ENCODE data around the gene TBX2. TPM values are rescaled to one million over a fixed set of nuclear protein-coding genes. Genes with fewer than 3 reads are reported as not detected.
"Not testable (repeated sequence)": the region's sequence is repeated elsewhere in the genome, so short reads cannot be mapped to it uniquely, and the experiment has no call there.

The TBX2 gene
- total and polyA plus RNA-seq, 2 of the 4 experiments (the other 2 are of a cell fraction) = 20.1 to 64.1 TPM

DNA sequence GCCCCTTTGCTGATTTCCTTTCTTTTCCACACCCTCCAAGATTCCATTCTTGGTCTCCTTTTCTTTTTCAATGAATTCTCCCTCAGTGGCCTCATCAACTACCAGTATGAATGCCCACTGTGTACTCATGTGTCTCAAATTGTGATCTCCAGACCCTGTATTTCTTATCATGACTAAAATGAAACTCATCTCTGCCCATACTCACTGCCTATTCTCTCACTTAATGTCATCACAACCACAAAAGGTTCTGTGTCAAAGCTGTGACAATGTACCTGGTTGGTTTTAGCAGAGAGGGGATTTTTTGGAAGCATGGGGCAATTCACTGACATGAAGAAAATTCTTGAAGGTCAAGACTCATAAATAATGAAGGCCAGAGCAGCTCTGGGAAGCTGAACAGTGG is 41.1 kb downstream of the TBX2 start:
- Histone ChIP-seq H3K56ac (ENCODE audit: extremely low read depth, insufficient read depth, low read length) (no peak overlapping the region), H3K9me3 (ENCODE audit: control insufficient read depth, insufficient read depth, low read length) (peaks cover 12% of the 10 kb centered on the region), H3K9me1 (ENCODE audit: insufficient read depth, low read length) (0 out of 2 replicates have a peak, but pooled peaks cover 3% of the 10 kb centered on the region), H3K4ac (ENCODE audit: low read depth, low read length) (no peak overlapping the region), H3K79me1 (ENCODE audit: low read depth in 1 of 2, low read length in 2 of 2) (no peaks in the 10 kb centered on the region), H3K4me2 (ENCODE audit: low read depth, low read length) (no peak overlapping the region), H4K8ac (ENCODE audit: low read depth in 2 of 2, low read length in 2 of 2) (no peak overlapping the region), H2BK20ac (ENCODE audit: low read depth, low read length) (no peak overlapping the region), H3K36me3 (ENCODE audit: control insufficient read depth, insufficient read depth, low read length) (no peaks in the 10 kb centered on the region), H4K91ac (ENCODE audit: insufficient read depth, low read depth, low read length) (no peak overlapping the region), H2AK9ac (replicated peaks; ENCODE audit: low read depth, low read length, poor library complexity) (no peak overlapping the region), H3K4me3 (ENCODE audit: insufficient read depth, low read depth, low read length) (no peak overlapping the region), H4K20me1 (ENCODE audit: insufficient read depth, low read length) (no peaks in the 10 kb centered on the region), H2BK15ac (ENCODE audit: low read depth, low read length) (no peak overlapping the region), H3K27ac (ENCODE audit: insufficient read depth, low read length) (no peak overlapping the region), H3K4me1 (ENCODE audit: control insufficient read depth, insufficient read depth, low read length) (peaks cover 4% of the 10 kb centered on the region; the same call in 1 of the 2 replicates), H3K14ac (replicated peaks; ENCODE audit: low read depth, low read length) (no peak overlapping the region), H3K27me3 (ENCODE audit: control insufficient read depth, insufficient read depth, low read length) (peaks cover 15% of the 10 kb centered on the region), H2BK5ac (ENCODE audit: low read depth, low read length, poor library complexity, severe bottlenecking) (no peak overlapping the region), H2BK120ac (ENCODE audit: low read depth, low read length) (no peak overlapping the region), H2AK5ac (ENCODE audit: low read depth, low read length) (no peak overlapping the region), H3K9ac (ENCODE audit: low read depth, low read length) (no peak overlapping the region), H4K5ac (ENCODE audit: low read depth, low read length) (no peak overlapping the region), H3K23ac (ENCODE audit: low read depth, low read length) (no peak overlapping the region), H2AFZ (replicated peaks; ENCODE audit: low read length, poor library complexity) (no peak overlapping the region), H3K18ac (ENCODE audit: low read depth, low read length) (no peak overlapping the region)
- POLR2A ChIA-PET (ENCODE audit: unreplicated experiment) = no interaction called here
- CTCF ChIA-PET = no interaction called here
- in situ Hi-C loops (cut with MboI; ENCODE audit: low sequenced_read_pairs) (no loop called here), dilution Hi-C loops (cut with HindIII; ENCODE audit: low sequenced_read_pairs, unreplicated experiment) (no loop called here), intact Hi-C loops (cut with micrococcal nuclease) (no loop called here)
- DNase-seq = no peak
- BruUV-seq (replicated peaks) = no TSS peak
- no peak for ATAC-seq (ENCODE audit: low read depth)
- TF ChIP-seq RAD21 (IDR thresholded peaks at IDR 0.05; ENCODE audit: low read length) = no peak
- TF ChIP-seq FOS (IDR thresholded peaks at IDR 0.05; ENCODE audit: low read depth, low read length) = no peak
- TF ChIP-seq POLR2A (IDR thresholded peaks at IDR 0.05; ENCODE audit: low read depth, low read length) = no peak
- TF ChIP-seq, protein P1, sequence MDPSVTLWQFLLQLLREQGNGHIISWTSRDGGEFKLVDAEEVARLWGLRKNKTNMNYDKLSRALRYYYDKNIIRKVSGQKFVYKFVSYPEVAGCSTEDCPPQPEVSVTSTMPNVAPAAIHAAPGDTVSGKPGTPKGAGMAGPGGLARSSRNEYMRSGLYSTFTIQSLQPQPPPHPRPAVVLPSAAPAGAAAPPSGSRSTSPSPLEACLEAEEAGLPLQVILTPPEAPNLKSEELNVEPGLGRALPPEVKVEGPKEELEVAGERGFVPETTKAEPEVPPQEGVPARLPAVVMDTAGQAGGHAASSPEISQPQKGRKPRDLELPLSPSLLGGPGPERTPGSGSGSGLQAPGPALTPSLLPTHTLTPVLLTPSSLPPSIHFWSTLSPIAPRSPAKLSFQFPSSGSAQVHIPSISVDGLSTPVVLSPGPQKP (IDR thresholded peaks at IDR 0.05; ENCODE audit: borderline replicate concordance, low read depth, low read length) = no peak
- no peak for TF ChIP-seq CEBPB (IDR thresholded peaks at IDR 0.05; ENCODE audit: low read depth, low read length)
- no peak for TF ChIP-seq CHD1 (IDR thresholded peaks at IDR 0.05; ENCODE audit: low read depth, low read length)
- TF ChIP-seq RCOR1 (IDR thresholded peaks at IDR 0.05; ENCODE audit: insufficient replicate concordance, low read length) = no peak

DNA sequence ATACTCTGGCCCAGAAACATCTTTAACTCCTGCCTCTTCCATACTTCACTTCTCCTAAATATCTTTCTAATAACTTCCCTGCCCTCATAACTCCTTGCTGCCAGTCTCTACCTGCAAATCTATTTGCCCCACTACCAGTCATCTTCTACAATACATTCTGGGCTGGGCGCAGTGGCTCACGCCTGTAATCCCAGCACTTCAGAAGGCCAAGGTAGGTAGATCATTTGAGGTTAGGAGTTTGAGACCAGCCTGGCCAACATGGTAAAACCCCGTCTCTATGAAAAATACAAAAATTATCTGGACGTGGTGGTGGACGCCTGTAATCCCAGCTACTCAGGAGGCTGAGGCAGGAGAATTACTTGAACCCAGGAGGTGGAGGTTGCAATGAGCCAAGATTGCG is 41.9 kb downstream of the TBX2 start:
- H2BK20ac ChIP-seq (ENCODE audit: low read depth, low read length); H2BK120ac ChIP-seq (ENCODE audit: low read depth, low read length); H3K14ac ChIP-seq (replicated peaks; ENCODE audit: low read depth, low read length); H3K9me1 ChIP-seq (ENCODE audit: insufficient read depth, low read length); H2BK5ac ChIP-seq (ENCODE audit: low read depth, low read length, poor library complexity, severe bottlenecking); CTCF ChIA-PET; H3K9me3 ChIP-seq (ENCODE audit: control insufficient read depth, insufficient read depth, low read length); H3K56ac ChIP-seq (ENCODE audit: extremely low read depth, insufficient read depth, low read length); H3K27ac ChIP-seq (ENCODE audit: insufficient read depth, low read length); H3K9ac ChIP-seq (ENCODE audit: low read depth, low read length); H3K4me1 ChIP-seq (ENCODE audit: control insufficient read depth, insufficient read depth, low read length); H4K91ac ChIP-seq (ENCODE audit: insufficient read depth, low read depth, low read length); intact Hi-C loops (cut with micrococcal nuclease); BruUV-seq (replicated peaks); H3K4me3 ChIP-seq (ENCODE audit: insufficient read depth, low read depth, low read length); dilution Hi-C loops (cut with HindIII; ENCODE audit: low sequenced_read_pairs, unreplicated experiment); H3K79me1 ChIP-seq (ENCODE audit: low read depth in 1 of 2, low read length in 2 of 2); H3K4ac ChIP-seq (ENCODE audit: low read depth, low read length); H2AK5ac ChIP-seq (ENCODE audit: low read depth, low read length); in situ Hi-C loops (cut with MboI; ENCODE audit: low sequenced_read_pairs); H4K8ac ChIP-seq (ENCODE audit: low read depth in 2 of 2, low read length in 2 of 2); H3K18ac ChIP-seq (ENCODE audit: low read depth, low read length); H3K4me2 ChIP-seq (ENCODE audit: low read depth, low read length); ATAC-seq (ENCODE audit: low read depth); H3K23ac ChIP-seq (ENCODE audit: low read depth, low read length); H2AK9ac ChIP-seq (replicated peaks; ENCODE audit: low read depth, low read length, poor library complexity); DNase-seq; POLR2A ChIA-PET (ENCODE audit: unreplicated experiment); H3K36me3 ChIP-seq (ENCODE audit: control insufficient read depth, insufficient read depth, low read length); H2AFZ ChIP-seq (replicated peaks; ENCODE audit: low read length, poor library complexity); H2BK15ac ChIP-seq (ENCODE audit: low read depth, low read length); H4K20me1 ChIP-seq (ENCODE audit: insufficient read depth, low read length); H4K5ac ChIP-seq (ENCODE audit: low read depth, low read length): not testable (repeated sequence)
- H3K27me3 ChIP-seq (ENCODE audit: control insufficient read depth, insufficient read depth, low read length) = peaks cover 16% of the 10 kb centered on the region
- WGBS, 2 experiments (ENCODE audit: extremely low coverage in 2 of 2, insufficient read length in 1 of 2) = no CpG with 5 or more reads among the region's 6 CpGs
